SK-N-SH (cell line): Measurements from ENCODE around the gene SMIM5. TPM values are rescaled to one million over a fixed set of nuclear protein-coding genes. Genes with fewer than 3 reads are reported as not detected.

Source experiments
- CTCF ChIA-PET: fragments of 300-600, 350-600 bp; formaldehyde crosslinking; extraction: SDS; loops from one replicate; lab custom pipeline; 2021; lab: Yijun Ruan, JAX
- POLR2A ChIA-PET: fragments of 350-600 bp; sonication (Branson Sonifier 250); formaldehyde crosslinking; extraction: SDS; loops from one replicate; lab custom pipeline; 2020; ENCODE audit warnings: antibody characterized with exemption, inconsistent platforms; lab: Yijun Ruan, JAX
- DNase-seq: peaks from one replicate; pipeline ENCODE4 v3.0.0; 2012
- H2AFZ ChIP-seq: fragments of 200-600 bp; sonication (generic); 2 replicates; pipeline ENCODE4 v1.8.1; 2016; ENCODE audit warnings: antibody characterized with exemption, mild to moderate bottlenecking, low read depth
- H3F3A ChIP-seq: fragments of 200-600 bp; sonication (generic); replicated peaks from 2 replicates; pipeline ENCODE3; 2016; ENCODE audit warnings: antibody characterized with exemption, mild to moderate bottlenecking; ENCODE audit not compliant: insufficient read depth
- H3K27ac ChIP-seq, 2 experiments: fragments of 200-500 bp in 1 of 2; fragments of 200-600 bp in 1 of 2; sonication (Bioruptor generic) in 1 of 2; sonication (generic), shearing (Covaris generic) in 1 of 2; 2 replicates each; pipeline versions ENCODE4 v1.5.1 to v1.6.1; 2014 to 2016; ENCODE audit warnings: low read depth in 2 of 2, inconsistent platforms in 1 of 2, low read length in 1 of 2, mild to moderate bottlenecking in 1 of 2, mixed read lengths in 1 of 2
- H3K27me3 ChIP-seq: fragments of 200-600 bp; sonication (generic), shearing (Covaris generic); 2 replicates; pipeline ENCODE4 v1.6.1; 2016; ENCODE audit warnings: mixed run types; ENCODE audit not compliant: insufficient read depth
- H3K36me3 ChIP-seq, 2 experiments: fragments of 200-500 bp in 1 of 2; fragments of 200-600 bp in 1 of 2; sonication (Bioruptor generic) in 1 of 2; sonication (generic) in 1 of 2; replicated peaks in 1 of 2; 2 replicates each; pipeline versions ENCODE3 to v1.5.1; 2014 to 2016; ENCODE audit warnings: low read length in 1 of 2, mild to moderate bottlenecking in 1 of 2; ENCODE audit not compliant: insufficient read depth in 2 of 2, control insufficient read depth in 1 of 2
- H3K4me1 ChIP-seq, 2 experiments: fragments of 200-500 bp in 1 of 2; fragments of 200-600 bp in 1 of 2; sonication (Bioruptor generic) in 1 of 2; sonication (generic), shearing (Covaris generic) in 1 of 2; 2 replicates each; pipeline versions ENCODE4 v1.5.1 to v1.6.1; 2014 to 2016; ENCODE audit warnings: low read depth in 1 of 2, low read length in 1 of 2, mixed run types in 1 of 2; ENCODE audit not compliant: insufficient read depth in 2 of 2, control insufficient read depth in 1 of 2
- H3K4me2 ChIP-seq: fragments of 200-600 bp; sonication (generic), shearing (Covaris generic); 2 replicates; pipeline ENCODE4 v1.6.1; 2017; ENCODE audit warnings: mixed run types
- H3K4me3 ChIP-seq, 2 experiments: fragments of 200-500 bp in 1 of 2; fragments of 200-600 bp in 1 of 2; sonication (Bioruptor generic) in 1 of 2; sonication (generic), shearing (Covaris generic) in 1 of 2; 2 replicates each; pipeline versions ENCODE4 v1.5.1 to v1.8.1; 2014 to 2016; ENCODE audit warnings: low read depth in 2 of 2, inconsistent platforms in 1 of 2, low read length in 1 of 2, mild to moderate bottlenecking in 1 of 2, mixed read lengths in 1 of 2, moderate library complexity in 1 of 2
- H3K79me2 ChIP-seq: fragments of 200-600 bp; sonication (generic); 2 replicates; pipeline ENCODE4 v1.8.1; 2017; ENCODE audit warnings: mild to moderate bottlenecking; ENCODE audit not compliant: insufficient read depth
- H3K9ac ChIP-seq: fragments of 200-600 bp; sonication (generic); 2 replicates; pipeline ENCODE4 v1.6.1; 2017; ENCODE audit warnings: mixed run types
- H3K9me2 ChIP-seq: fragments of 200-600 bp; sonication (generic); 2 replicates; pipeline ENCODE4 v1.6.1; 2017; ENCODE audit warnings: mixed run types
- H3K9me3 ChIP-seq: fragments of 200-600 bp; sonication (generic); 2 replicates; pipeline ENCODE4 v1.6.1; 2017; ENCODE audit warnings: mixed run types, mild to moderate bottlenecking, moderate library complexity
- H4K20me1 ChIP-seq: fragments of 200-600 bp; sonication (generic); 2 replicates; pipeline ENCODE4 v1.6.1; 2017; ENCODE audit warnings: mild to moderate bottlenecking, mixed run types; ENCODE audit not compliant: insufficient read depth
- CHD2 ChIP-seq: fragments of 150-350 bp; IDR thresholded peaks from 2 replicates; pipeline ENCODE4 v1.6.1; 2018; ENCODE audit warnings: low read length; ENCODE audit not compliant: partially characterized antibody
- CTCF ChIP-seq: fragments of 200-600 bp; sonication (generic); IDR thresholded peaks from 2 replicates; pipeline ENCODE4 v1.6.1; 2017; ENCODE audit warnings: antibody characterized with exemption, mild to moderate bottlenecking, moderate library complexity
- FOSL2 ChIP-seq: IDR thresholded peaks from 2 replicates; pipeline ENCODE4 v1.4.0; 2012; ENCODE audit warnings: low read depth, mild to moderate bottlenecking, moderate library complexity, borderline replicate concordance
- GATA2 ChIP-seq: sonication (generic); formaldehyde crosslinking; IDR thresholded peaks from 2 replicates; pipeline ENCODE4 v1.5.0; 2020; ENCODE audit warnings: mild to moderate bottlenecking, missing genetic modification reagents
- MAX ChIP-seq: IDR thresholded peaks from 2 replicates; pipeline ENCODE4 v1.4.0; 2012; ENCODE audit warnings: low read depth
- MEF2A ChIP-seq: IDR thresholded peaks from 2 replicates; pipeline ENCODE4 v1.4.0; 2012; ENCODE audit warnings: low read depth, borderline replicate concordance
- RCOR1 ChIP-seq: fragments of 150-350 bp; IDR thresholded peaks from 2 replicates; pipeline ENCODE4 v1.6.1; 2017; ENCODE audit warnings: antibody characterized with exemption, low read length
- REST ChIP-seq: IDR thresholded peaks from 2 replicates; pipeline ENCODE4 v1.6.1; 2012; ENCODE audit warnings: mild to moderate bottlenecking, low read depth, low read length, moderate library complexity
- RXRA ChIP-seq: IDR thresholded peaks from 2 replicates; pipeline ENCODE4 v1.4.0; 2012; ENCODE audit warnings: low read depth, mild to moderate bottlenecking, borderline replicate concordance
- SIN3A ChIP-seq: IDR thresholded peaks from 2 replicates; pipeline ENCODE4 v1.6.1; 2012; ENCODE audit warnings: low read depth, mild to moderate bottlenecking, low read length, moderate library complexity, borderline replicate concordance
- SMC3 ChIP-seq: IDR thresholded peaks from 2 replicates; pipeline ENCODE4 v1.6.1; 2012; ENCODE audit warnings: low read depth, low read length, improper control_type of control experiment
- TCF12 ChIP-seq: IDR thresholded peaks from 2 replicates; pipeline ENCODE4 v1.4.0; 2012
- WGBS: methylation state at CpG from one replicate; pipeline ENCODE4 v1.1.6; 2017; ENCODE audit warnings: low lambda C conversion rate; 5-methylcytosine and 5-hydroxymethylcytosine counted together
- polyA plus RNA-seq, 3 experiments: library from polyadenylated mRNA; depleted of rRNA; stranded (reverse); fragments of >200 nt; gene quantifications; 2 replicates each; pipeline ENCODE4 v1.2.3, GENCODE V29; 2012

The SMIM5 gene
- polyA plus RNA-seq, 1 of the 3 experiments (the other 2 are of a cell fraction): 0.02 TPM

GRCh38 chr17:75635610-75636202 lies 2.5 kb downstream of the SMIM5 start:
- Histone ChIP-seq H4K20me1 (peaks cover 18% of the 10 kb centered on the region), H3K4me2 (no peak overlapping the region), H3K9me3 (no peaks in the 10 kb centered on the region), H3K36me3 (peaks cover 0 to 37% of the 10 kb centered on the region in 2 experiments), H3K4me1 (peaks cover 12 to 15% of the 10 kb centered on the region in 2 experiments; a peak in 3 of 4 replicates), H3K27me3 (no peaks in the 10 kb centered on the region), H3K4me3 (no peak overlapping the region), H3K27ac (no peak overlapping the region), H3F3A (peaks cover 3% of the 10 kb centered on the region), H2AFZ (no peak overlapping the region), H3K9ac (no peak overlapping the region), H3K79me2 (no peaks in the 10 kb centered on the region), H3K9me2 (no peaks in the 10 kb centered on the region)
- ChIA-PET POLR2A (interaction anchor here (1.1 kb wide), 1 partner anchor 11 kb away, joined by 4 read pairs; no protein-coding TSS in a partner anchor), CTCF (interaction anchor here (1.1 to 37.9 kb wide), 5 partner anchors 9 to 115 kb away, joined by 3 to 1370 read pairs (median 1189); partner anchors contain the start of genes GALK1 and SMIM5)
- 84% methylated on average over 11 of the region's 16 CpGs for WGBS
- TF ChIP-seq TCF12 (no peak), RXRA (no peak)
- no peak for DNase-seq

GRCh38 chr17:75636381-75637142 lies 3.3 kb downstream of the SMIM5 start:
- DNase-seq: no peak
- Histone ChIP-seq H3K9ac (no peak overlapping the region), H3K27ac (no peak overlapping the region), H3F3A (peaks cover 3% of the 10 kb centered on the region), H2AFZ (no peak overlapping the region), H4K20me1 (peaks cover 18% of the 10 kb centered on the region), H3K36me3 (peaks cover 0 to 38% of the 10 kb centered on the region in 2 experiments), H3K9me3 (no peaks in the 10 kb centered on the region), H3K79me2 (no peaks in the 10 kb centered on the region), H3K4me3 (no peak overlapping the region), H3K9me2 (no peaks in the 10 kb centered on the region), H3K4me1 (peaks cover 12 to 15% of the 10 kb centered on the region in 2 experiments; a peak in 3 of 4 replicates), H3K27me3 (no peaks in the 10 kb centered on the region), H3K4me2 (no peak overlapping the region)
- ChIA-PET CTCF (interaction anchor here (0.7 to 37.9 kb wide), 7 partner anchors 10 to 114 kb away, joined by 3 to 1370 read pairs (median 4); partner anchors contain the start of genes GALK1, RECQL5, SAP30BP and SMIM5), POLR2A (interaction anchor here (1.1 kb wide), 2 partner anchors 11 to 25 kb away, joined by 4 read pairs; no protein-coding TSS in a partner anchor)
- TF ChIP-seq REST (no peak), CHD2 (no peak), SIN3A (no peak), GATA2 (CRISPR knock-in tag) (no peak), RXRA (no peak), MAX (no peak), SMC3 (no peak), CTCF (no peak), TCF12 (no peak), FOSL2 (no peak), RCOR1 (no peak), MEF2A (no peak)
- WGBS: 93% methylated on average over 15 of the region's 19 CpGs
